Left renal pelvis (tissue), 4 donors: Measurements from ENCODE around the gene PROSER2. TPM values are rescaled to one million over a fixed set of nuclear protein-coding genes. Genes with fewer than 3 reads are reported as not detected.

Experiments used
- DNase-seq, 4 donors: peaks; one replicate each; pipeline ENCODE4 v3.0.0-alpha.2; 2013; ENCODE audit warnings: low read depth in 4 of 4, low spot score in 3 of 4
- polyA plus RNA-seq, 4 donors: library from polyadenylated mRNA; unstranded; fragments of 120-200 nt; gene quantifications; one replicate each; pipeline ENCODE4 v1.2.1, GENCODE V29; 2013; ENCODE audit not compliant: insufficient read length in 4 of 4

The PROSER2 gene
- polyA plus RNA-seq, 4 donors, result 4.9 to 7.8 (median 5.6) TPM

GRCh38 chr10:11863353-11864109 lies 40.4 kb downstream of the PROSER2 start:
- DNase-seq, result no peak

GRCh38 chr10:11864727-11865126 lies 41.6 kb downstream of the PROSER2 start:
- DNase-seq, result no peak

GRCh38 chr10:11865561-11865960 lies 42.4 kb downstream of the PROSER2 start:
- no peak for DNase-seq

GRCh38 chr10:11866199-11866925 lies 43.2 kb downstream of the PROSER2 start:
- no peak for DNase-seq

GRCh38 chr10:11869219-11869618 lies 46.1 kb downstream of the PROSER2 start:
- DNase-seq, result no peak

- DNase-seq, result no peak
Observed at GRCh38 chr10:11869743-11870460, 46.7 kb downstream of the PROSER2 start.

GRCh38 chr10:11870461-11870780 lies 47.3 kb downstream of the PROSER2 start:
- DNase-seq, result no peak

- DNase-seq, result no peak
Observed at GRCh38 chr10:11870900-11871400, 47.8 kb downstream of the PROSER2 start.

GRCh38 chr10:11871466-11871865 lies 48.3 kb downstream of the PROSER2 start:
- no peak for DNase-seq

- peak; percentile 55 to 69 (median 63) for DNase-seq
Observed at GRCh38 chr10:11874568-11875493, 51.7 kb downstream of the PROSER2 start.

GRCh38 chr10:11875494-11876281 lies 52.5 kb downstream of the PROSER2 start:
- DNase-seq, result peak in 3 of 4 donors; percentile 60 to 72 (median 60)

- DNase-seq, result no peak
Observed at GRCh38 chr10:11876324-11876723, 53.2 kb downstream of the PROSER2 start.

GRCh38 chr10:11876805-11877590 lies 53.8 kb downstream of the PROSER2 start:
- DNase-seq, result no peak

- DNase-seq, result no peak
Observed at GRCh38 chr10:11877591-11877905, 54.4 kb downstream of the PROSER2 start.

- no peak for DNase-seq
Observed at GRCh38 chr10:11878776-11879175, 55.6 kb downstream of the PROSER2 start.

GRCh38 chr10:11879387-11880094 lies 56.4 kb downstream of the PROSER2 start:
- no peak for DNase-seq

GRCh38 chr10:11880151-11881029 lies 57.2 kb downstream of the PROSER2 start:
- no peak for DNase-seq
